LNCAP (cell line): ENCODE data around the gene FOXS1.

Experiments used
- TF ChIP-seq, protein P1 (sequence below): fragments of 450-650 bp; IDR thresholded peaks from 2 replicates; pipeline ENCODE4 v1.5.1; 2017; ENCODE audit warnings: mild to moderate bottlenecking

Gene FOXS1

DNA sequence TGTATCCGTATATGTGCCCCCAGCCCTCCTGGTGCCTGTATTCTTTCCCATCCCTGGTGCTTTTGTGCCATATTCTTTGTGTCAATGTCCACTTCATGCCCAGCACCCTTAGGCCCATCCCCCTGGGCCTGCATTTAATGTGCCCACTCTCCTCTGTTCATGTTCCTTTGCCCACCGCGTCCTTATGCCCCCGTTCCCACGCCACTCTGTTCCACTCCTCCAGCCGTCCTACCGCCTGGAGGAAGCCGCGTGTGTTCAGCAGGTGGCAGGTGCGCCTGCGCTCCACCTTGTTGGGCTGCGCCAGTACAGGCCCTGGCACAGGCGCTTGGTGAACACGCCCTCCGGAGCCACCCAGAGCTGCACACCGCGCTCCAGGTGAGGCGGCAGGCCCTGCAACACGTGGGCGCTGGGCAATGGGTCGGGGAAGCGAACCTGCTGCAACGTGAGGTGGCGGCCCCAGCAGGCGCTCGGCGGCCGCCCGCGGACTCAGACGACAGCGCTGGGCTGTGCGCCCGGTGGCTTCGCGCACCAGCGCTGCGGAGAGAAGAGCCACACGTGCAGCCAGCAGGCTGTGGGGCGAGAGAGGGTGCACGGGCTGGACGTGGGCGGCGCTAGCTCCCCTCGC is 4.0 kb upstream of the FOXS1 start:
- TF ChIP-seq, protein P1, sequence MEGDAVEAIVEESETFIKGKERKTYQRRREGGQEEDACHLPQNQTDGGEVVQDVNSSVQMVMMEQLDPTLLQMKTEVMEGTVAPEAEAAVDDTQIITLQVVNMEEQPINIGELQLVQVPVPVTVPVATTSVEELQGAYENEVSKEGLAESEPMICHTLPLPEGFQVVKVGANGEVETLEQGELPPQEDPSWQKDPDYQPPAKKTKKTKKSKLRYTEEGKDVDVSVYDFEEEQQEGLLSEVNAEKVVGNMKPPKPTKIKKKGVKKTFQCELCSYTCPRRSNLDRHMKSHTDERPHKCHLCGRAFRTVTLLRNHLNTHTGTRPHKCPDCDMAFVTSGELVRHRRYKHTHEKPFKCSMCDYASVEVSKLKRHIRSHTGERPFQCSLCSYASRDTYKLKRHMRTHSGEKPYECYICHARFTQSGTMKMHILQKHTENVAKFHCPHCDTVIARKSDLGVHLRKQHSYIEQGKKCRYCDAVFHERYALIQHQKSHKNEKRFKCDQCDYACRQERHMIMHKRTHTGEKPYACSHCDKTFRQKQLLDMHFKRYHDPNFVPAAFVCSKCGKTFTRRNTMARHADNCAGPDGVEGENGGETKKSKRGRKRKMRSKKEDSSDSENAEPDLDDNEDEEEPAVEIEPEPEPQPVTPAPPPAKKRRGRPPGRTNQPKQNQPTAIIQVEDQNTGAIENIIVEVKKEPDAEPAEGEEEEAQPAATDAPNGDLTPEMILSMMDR = no peak

DNA sequence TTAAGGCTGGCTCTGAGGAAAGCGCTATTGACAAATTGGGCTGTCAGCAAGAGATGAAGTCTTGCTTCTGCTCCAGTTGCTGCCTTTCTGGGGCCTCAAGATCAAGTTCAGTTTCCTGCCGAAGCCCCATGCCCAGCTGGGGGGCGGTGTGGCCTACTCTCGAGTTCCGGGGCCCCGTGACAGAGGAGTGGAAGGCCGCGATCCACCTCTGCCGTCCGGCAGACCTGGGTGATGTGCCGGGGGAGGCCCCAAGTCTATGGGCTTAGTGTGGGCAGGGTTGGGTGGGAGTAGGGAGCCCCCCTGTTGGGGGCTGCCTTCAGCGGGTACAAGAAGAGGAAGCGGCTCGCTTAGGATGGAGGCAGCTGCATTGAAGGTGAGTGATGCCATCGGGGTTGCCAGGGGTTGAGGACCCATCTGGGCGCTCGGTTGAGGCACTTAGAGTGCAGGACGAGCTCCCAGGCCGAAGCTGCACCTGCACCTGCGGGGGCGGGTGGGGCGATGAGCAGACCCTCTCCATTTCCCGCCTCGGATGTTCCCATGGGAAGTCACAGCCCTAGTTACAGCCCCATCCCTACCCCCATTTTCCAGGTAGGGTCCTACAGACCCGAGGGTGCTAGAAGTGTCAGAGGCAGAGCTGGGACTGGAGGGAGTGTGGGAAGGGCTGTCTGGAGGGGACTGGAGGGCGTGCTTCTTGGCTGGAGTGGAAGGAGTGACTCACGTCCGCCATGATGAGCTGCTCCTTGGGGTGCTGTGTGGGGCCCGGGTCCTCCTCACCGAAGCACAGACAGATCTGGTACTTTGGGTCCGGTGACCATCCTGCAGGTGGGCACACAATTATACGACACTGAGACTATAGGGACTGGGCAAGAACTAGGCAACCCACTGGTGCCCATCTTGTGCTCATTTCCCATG is 2.9 kb upstream of the FOXS1 start:
- TF ChIP-seq, protein P1 = no peak

DNA sequence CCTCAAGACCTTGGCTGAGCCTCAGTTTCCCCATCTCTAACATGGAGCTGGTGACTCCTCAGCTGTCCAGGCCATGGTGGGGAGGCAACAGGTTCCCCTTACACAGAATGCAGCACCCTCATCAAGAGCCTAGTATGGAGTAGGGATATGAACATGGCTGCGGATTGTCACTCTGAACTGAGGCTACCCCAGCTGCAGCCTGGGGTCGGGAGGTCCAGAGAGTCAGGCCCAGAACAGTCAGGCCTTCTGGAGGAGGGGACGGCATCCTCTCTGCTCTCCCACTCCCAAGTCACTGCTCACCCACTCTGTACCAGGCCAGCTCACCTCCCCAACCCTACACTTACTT is 1.4 kb upstream of the FOXS1 start:
- TF ChIP-seq, protein P1 = peak; percentile 45; the same call in 1 of the 2 replicates

DNA sequence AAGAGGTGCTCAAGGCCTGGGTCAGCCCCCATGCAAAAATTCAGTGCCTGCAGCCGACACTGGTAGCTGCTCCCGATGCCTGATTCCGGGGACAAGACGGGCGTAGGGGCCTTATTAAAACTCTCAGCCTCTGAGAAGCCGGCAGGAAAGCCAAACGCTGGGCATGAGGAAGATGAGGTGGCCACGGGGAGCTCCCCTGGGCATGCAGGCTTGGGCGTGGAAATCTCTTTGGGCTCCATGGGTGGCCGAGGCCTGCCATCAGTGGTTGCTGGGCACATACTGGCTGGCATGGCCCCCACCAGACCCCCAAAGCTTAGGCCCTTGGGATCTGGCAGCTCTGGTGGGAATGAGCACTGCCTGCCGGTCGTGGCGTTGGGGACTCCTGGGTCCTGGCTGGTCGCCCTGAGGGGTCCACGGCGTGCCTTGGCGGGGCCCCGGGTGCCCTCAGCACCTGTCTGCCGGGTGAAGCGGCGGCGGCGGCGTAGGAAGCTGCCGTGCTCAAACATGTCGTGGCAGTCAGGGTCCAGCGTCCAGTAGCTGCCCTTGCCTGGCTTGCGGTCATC is 586 bp downstream of the FOXS1 start:
- TF ChIP-seq, protein P1 = no peak

DNA sequence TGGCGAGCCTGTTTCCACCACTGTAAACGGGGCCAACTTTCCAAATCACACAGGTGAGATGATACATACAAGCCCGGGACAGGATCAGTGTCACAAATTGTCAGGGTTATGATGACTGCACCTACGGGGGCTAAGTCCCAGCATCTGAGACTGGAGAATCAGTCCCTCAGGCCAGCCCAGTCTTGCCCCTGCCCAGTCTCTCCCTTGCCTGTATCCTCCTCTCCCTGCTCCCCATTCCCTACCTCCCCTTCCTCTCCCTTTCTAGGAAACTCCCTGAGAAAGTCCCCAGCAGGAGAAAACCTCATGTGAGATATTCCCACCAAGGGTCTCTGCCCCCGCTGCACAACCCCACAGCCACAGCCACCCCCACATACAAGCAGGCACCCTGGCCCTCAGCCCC is 1.5 kb downstream of the FOXS1 start:
- TF ChIP-seq, protein P1 = no peak

DNA sequence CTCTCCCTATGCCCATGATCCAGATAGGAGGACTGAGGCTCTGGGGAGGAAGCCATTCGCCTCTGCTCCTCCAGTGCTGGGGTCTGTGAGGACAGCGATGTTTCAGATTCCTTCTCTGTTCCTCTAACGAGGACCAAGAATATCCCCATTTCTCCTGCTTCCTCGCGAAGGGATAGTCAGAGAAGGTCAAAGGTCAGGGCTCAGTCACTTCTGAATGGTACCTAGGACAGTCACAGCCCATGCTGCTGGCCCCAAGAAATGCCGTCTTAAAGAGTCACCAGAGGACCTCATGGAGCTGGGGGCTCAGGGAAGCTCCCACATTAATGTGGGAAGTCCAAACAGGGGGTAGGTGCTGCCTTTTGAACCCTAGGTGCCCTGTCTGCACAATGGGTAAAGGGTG is 2.1 kb downstream of the FOXS1 start:
- TF ChIP-seq, protein P1 = no peak

DNA sequence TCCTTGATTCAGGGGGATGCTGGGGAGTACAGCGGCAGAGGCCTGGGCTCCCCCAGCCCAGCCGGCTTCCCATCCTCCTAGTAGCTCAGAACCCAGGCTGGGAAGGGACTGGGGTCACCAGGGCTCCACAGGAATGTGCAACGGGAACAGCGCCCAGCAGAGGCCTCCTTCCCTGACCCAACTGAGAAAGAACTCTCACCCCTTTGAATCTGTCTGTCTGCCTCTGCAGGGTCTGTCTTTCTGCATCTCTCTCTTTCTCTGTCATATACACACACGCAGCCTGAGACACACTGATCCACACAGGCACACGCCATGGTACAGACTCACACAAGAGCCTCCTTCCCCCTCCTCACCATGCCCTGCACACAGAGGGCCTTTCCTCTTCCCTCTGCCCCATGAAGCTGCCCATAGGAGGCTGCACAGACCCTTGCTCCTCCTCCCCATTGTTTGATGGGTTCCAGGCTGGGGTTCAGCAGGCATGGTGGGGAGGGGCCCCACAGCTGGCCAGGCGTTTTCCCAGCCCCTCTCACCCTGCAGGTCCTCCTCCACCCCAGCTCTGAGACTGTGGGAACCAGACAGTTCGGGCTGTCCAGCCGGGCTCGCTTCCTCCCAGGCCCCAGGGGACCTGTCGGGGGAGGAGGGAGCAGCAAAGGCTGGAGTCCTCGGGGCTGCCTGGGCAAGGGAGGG is 2.8 kb downstream of the FOXS1 start:
- TF ChIP-seq, protein P1 = no peak
